ENCODE measurements around the gene SPACDR. TPM values are rescaled to one million over a fixed set of nuclear protein-coding genes. Genes with fewer than 3 reads are reported as not detected.

Gene SPACDR
- total and polyA plus RNA-seq, 9 of the 15 experiments (the other 6 are each of a cell fraction or from before 2014, with no cell fraction given), result 0.07 to 0.55 (median 0.14) TPM; not detected in 1

DNA sequence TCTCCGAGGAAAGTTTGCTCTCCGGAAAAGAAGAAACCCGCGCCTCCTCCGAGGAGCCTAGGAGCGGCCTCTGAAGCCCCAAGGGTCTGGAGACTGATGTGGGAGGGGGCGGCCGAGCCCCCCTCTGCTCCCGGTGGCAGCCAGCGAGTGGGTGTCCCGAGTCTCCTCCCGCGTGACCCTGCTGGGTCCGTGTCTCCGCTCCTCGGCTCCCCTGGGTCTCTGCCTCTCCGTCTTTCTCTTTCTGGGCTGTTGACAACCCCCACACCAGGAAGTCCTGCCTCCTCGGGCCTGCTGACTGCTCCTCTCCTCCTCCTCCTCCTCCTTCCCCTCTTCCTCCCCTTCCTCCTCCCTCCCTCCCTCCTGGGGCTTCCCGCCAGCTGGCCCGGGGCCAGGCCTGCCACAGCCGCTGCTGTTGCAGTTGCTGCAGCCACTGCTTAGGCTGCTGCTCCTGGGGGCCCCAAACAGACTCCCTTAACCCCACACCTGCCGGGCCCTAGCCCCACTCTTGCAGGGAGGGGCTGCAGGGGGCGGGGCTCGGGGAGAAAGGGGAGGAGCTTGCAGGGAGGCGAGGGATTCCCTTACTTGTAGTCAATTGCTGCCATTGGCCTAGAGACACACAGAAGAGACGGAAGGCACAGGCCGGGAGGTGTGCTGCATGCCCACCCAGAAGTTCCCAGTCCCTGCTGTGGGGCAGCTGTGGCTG lies 15.0 kb upstream of the SPACDR start, which contains the start of gene TSC22D4 (continued):
- TF ChIP-seq NONO (IDR thresholded peaks at IDR 0.05; ENCODE audit: low read depth in 2 of 2, low read length in 1 of 2) (peak in 1 of 2 experiments; percentile 96; a peak in 2 of 4 replicates), IRF2 (CRISPR knock-in tag; IDR thresholded peaks at IDR 0.05) (no peak), ZBTB7A (IDR thresholded peaks at IDR 0.05; ENCODE audit: borderline replicate concordance, control insufficient read depth, low read depth, low read length) (peak; percentile 87), TCF3 (CRISPR knock-in tag; IDR thresholded peaks at IDR 0.05) (no peak; the same call in 1 of the 2 replicates), ZNF146 (CRISPR knock-in tag; IDR thresholded peaks at IDR 0.05; ENCODE audit: unreplicated experiment) (no peak), SMAD2 (IDR thresholded peaks at IDR 0.05; ENCODE audit: low read depth, low read length) (no peak), E2F3 (CRISPR knock-in tag; IDR thresholded peaks at IDR 0.05) (no peak), BRCA1 (IDR thresholded peaks at IDR 0.05) (no peak), BRCA1 (CRISPR knock-in tag; IDR thresholded peaks at IDR 0.05) (no peak), SMAD3 (CRISPR knock-in tag; conservative IDR thresholded peaks at IDR 0.05) (no peak), RBM14 (IDR thresholded peaks at IDR 0.05; ENCODE audit: borderline replicate concordance, insufficient read depth, low read depth, low read length) (no peak), NR4A1 (CRISPR knock-in tag; IDR thresholded peaks at IDR 0.05) (no peak), NR4A1 (tag; IDR thresholded peaks at IDR 0.05) (0 out of 2 replicates have a peak, but pooled peaks have one; percentile 20), ZNF445 (CRISPR knock-in tag; IDR thresholded peaks at IDR 0.05; ENCODE audit: low read depth) (no peak), SRSF1 (IDR thresholded peaks at IDR 0.05; ENCODE audit: low read depth, low read length) (no peak), ARID2 (IDR thresholded peaks at IDR 0.05) (no peak), NCOA6 (IDR thresholded peaks at IDR 0.05) (no peak), FIP1L1 (IDR thresholded peaks at IDR 0.05; ENCODE audit: low read depth, low read length, poor library complexity, severe bottlenecking) (peak; percentile 67), RBBP5 (IDR thresholded peaks at IDR 0.05; ENCODE audit: borderline replicate concordance, insufficient read depth, low read length, poor library complexity, severe bottlenecking) (no peak), ETV1 (tag; conservative IDR thresholded peaks at IDR 0.05; ENCODE audit: low read depth) (peak; percentile 91), MCM2 (IDR thresholded peaks at IDR 0.05; ENCODE audit: low read depth) (peak; percentile 100)
- TF ChIP-seq, protein P1, sequence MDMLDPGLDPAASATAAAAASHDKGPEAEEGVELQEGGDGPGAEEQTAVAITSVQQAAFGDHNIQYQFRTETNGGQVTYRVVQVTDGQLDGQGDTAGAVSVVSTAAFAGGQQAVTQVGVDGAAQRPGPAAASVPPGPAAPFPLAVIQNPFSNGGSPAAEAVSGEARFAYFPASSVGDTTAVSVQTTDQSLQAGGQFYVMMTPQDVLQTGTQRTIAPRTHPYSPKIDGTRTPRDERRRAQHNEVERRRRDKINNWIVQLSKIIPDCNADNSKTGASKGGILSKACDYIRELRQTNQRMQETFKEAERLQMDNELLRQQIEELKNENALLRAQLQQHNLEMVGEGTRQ (CRISPR knock-in tag; IDR thresholded peaks at IDR 0.05), result no peak
- TF ChIP-seq, protein P2, sequence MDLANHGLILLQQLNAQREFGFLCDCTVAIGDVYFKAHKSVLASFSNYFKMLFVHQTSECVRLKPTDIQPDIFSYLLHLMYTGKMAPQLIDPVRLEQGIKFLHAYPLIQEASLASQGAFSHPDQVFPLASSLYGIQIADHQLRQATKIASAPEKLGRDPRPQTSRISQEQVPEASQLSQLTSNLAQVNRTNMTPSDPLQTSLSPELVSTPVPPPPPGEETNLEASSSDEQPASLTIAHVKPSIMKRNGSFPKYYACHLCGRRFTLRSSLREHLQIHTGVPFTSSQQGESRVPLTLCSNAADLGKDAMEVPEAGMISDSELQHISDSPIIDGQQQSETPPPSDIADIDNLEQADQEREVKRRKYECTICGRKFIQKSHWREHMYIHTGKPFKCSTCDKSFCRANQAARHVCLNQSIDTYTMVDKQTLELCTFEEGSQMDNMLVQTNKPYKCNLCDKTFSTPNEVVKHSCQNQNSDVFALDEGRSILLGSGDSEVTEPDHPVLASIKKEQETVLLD (IDR thresholded peaks at IDR 0.05), result peak; percentile 86
- TF ChIP-seq, protein P3, sequence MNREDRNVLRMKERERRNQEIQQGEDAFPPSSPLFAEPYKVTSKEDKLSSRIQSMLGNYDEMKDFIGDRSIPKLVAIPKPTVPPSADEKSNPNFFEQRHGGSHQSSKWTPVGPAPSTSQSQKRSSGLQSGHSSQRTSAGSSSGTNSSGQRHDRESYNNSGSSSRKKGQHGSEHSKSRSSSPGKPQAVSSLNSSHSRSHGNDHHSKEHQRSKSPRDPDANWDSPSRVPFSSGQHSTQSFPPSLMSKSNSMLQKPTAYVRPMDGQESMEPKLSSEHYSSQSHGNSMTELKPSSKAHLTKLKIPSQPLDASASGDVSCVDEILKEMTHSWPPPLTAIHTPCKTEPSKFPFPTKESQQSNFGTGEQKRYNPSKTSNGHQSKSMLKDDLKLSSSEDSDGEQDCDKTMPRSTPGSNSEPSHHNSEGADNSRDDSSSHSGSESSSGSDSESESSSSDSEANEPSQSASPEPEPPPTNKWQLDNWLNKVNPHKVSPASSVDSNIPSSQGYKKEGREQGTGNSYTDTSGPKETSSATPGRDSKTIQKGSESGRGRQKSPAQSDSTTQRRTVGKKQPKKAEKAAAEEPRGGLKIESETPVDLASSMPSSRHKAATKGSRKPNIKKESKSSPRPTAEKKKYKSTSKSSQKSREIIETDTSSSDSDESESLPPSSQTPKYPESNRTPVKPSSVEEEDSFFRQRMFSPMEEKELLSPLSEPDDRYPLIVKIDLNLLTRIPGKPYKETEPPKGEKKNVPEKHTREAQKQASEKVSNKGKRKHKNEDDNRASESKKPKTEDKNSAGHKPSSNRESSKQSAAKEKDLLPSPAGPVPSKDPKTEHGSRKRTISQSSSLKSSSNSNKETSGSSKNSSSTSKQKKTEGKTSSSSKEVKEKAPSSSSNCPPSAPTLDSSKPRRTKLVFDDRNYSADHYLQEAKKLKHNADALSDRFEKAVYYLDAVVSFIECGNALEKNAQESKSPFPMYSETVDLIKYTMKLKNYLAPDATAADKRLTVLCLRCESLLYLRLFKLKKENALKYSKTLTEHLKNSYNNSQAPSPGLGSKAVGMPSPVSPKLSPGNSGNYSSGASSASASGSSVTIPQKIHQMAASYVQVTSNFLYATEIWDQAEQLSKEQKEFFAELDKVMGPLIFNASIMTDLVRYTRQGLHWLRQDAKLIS (CRISPR knock-in tag; IDR thresholded peaks at IDR 0.05), result peak; percentile 77; the same call in 1 of the 2 replicates

Data from K562 (cell line).